H9 (cell line): ENCODE measurements around the gene KCNN3. TPM values are rescaled to one million over a fixed set of nuclear protein-coding genes. Genes with fewer than 3 reads are reported as not detected.

Source experiments
- DNase-seq: peaks from one replicate; pipeline ENCODE4 v3.0.0-alpha.2; 2017
- H2AFZ ChIP-seq: one replicate; pipeline ENCODE4 v1.6.1; 2013; ENCODE audit warnings: mild to moderate bottlenecking, low read length, control low read depth, moderate library complexity
- H2AK5ac ChIP-seq: 2 replicates; pipeline ENCODE4 v1.6.1; 2013; ENCODE audit warnings: low read length, control low read depth, mixed read lengths; ENCODE audit not compliant: insufficient read length
- H2BK120ac ChIP-seq: one replicate; pipeline ENCODE4 v1.6.1; 2013; ENCODE audit warnings: low read depth, mild to moderate bottlenecking, low read length, control low read depth, inconsistent platforms; ENCODE audit not compliant: poor library complexity, severe bottlenecking
- H2BK12ac ChIP-seq: 2 replicates; pipeline ENCODE4 v1.6.1; 2013; ENCODE audit warnings: low read length, control low read depth, mixed read lengths, low read depth; ENCODE audit not compliant: insufficient read length
- H2BK15ac ChIP-seq: 2 replicates; pipeline ENCODE4 v1.6.1; 2013; ENCODE audit warnings: low read depth, low read length, control low read depth
- H2BK20ac ChIP-seq: one replicate; pipeline ENCODE4 v1.6.1; 2013; ENCODE audit warnings: low read depth, mild to moderate bottlenecking, low read length, control low read depth, inconsistent platforms; ENCODE audit not compliant: poor library complexity, severe bottlenecking
- H2BK5ac ChIP-seq: 2 replicates; pipeline ENCODE4 v1.6.1; 2013; ENCODE audit warnings: low read length, control low read depth, mixed read lengths; ENCODE audit not compliant: insufficient read length
- H3K14ac ChIP-seq: 2 replicates; pipeline ENCODE4 v1.6.1; 2013; ENCODE audit warnings: low read length, control low read depth; ENCODE audit not compliant: insufficient read depth
- H3K18ac ChIP-seq: 2 replicates; pipeline ENCODE4 v1.6.1; 2013; ENCODE audit warnings: low read depth, mild to moderate bottlenecking, mixed read lengths, low read length, control low read depth; ENCODE audit not compliant: insufficient read length
- H3K23ac ChIP-seq: 2 replicates; pipeline ENCODE4 v1.6.1; 2013; ENCODE audit warnings: low read length, control low read depth, mixed read lengths, low read depth; ENCODE audit not compliant: insufficient read length
- H3K23me2 ChIP-seq: 2 replicates; pipeline ENCODE4 v1.6.1; 2013; ENCODE audit warnings: low read depth, mild to moderate bottlenecking, mixed read lengths, low read length, control low read depth; ENCODE audit not compliant: insufficient read length, poor library complexity, severe bottlenecking
- H3K27ac ChIP-seq: 2 replicates; pipeline ENCODE4 v1.5.1; 2013; ENCODE audit warnings: low read length, control low read depth, mixed read lengths, low read depth; ENCODE audit not compliant: insufficient read length
- H3K27me3 ChIP-seq: 2 replicates; pipeline ENCODE4 v1.6.1; 2013; ENCODE audit warnings: low read length, control low read depth, inconsistent platforms; ENCODE audit not compliant: insufficient read depth
- H3K4ac ChIP-seq: 2 replicates; pipeline ENCODE4 v1.6.1; 2013; ENCODE audit warnings: low read depth, mild to moderate bottlenecking, control low read depth, inconsistent platforms, low read length, moderate library complexity
- H3K4me1 ChIP-seq: 2 replicates; pipeline ENCODE4 v1.6.1; 2013; ENCODE audit warnings: low read length, control low read depth, inconsistent platforms; ENCODE audit not compliant: insufficient read depth
- H3K4me2 ChIP-seq: 2 replicates; pipeline ENCODE4 v1.6.1; 2013; ENCODE audit warnings: low read length, control low read depth, mixed read lengths; ENCODE audit not compliant: insufficient read length, insufficient read depth
- H3K56ac ChIP-seq: 2 replicates; pipeline ENCODE4 v1.6.1; 2013; ENCODE audit warnings: low read depth, mild to moderate bottlenecking, mixed read lengths, low read length, control low read depth; ENCODE audit not compliant: insufficient read length
- H3K79me1 ChIP-seq: 2 replicates; pipeline ENCODE4 v1.6.1; 2013; ENCODE audit warnings: low read depth, mild to moderate bottlenecking, moderate library complexity, low read length, control low read depth, inconsistent platforms; ENCODE audit not compliant: insufficient read depth, poor library complexity, severe bottlenecking
- H3K79me2 ChIP-seq: 2 replicates; pipeline ENCODE4 v1.6.1; 2013; ENCODE audit warnings: low read length, control low read depth, inconsistent platforms; ENCODE audit not compliant: insufficient read depth
- H3K9ac ChIP-seq: 2 replicates; pipeline ENCODE4 v1.6.1; 2013; ENCODE audit warnings: low read length, control low read depth, mixed read lengths; ENCODE audit not compliant: insufficient read length; ENCODE audit errors: extremely low read depth
- H3K9me3 ChIP-seq: one replicate; pipeline ENCODE4 v1.6.1; 2013; ENCODE audit warnings: low read depth, low read length, inconsistent platforms; ENCODE audit not compliant: control insufficient read depth
- H3T11ph ChIP-seq: one replicate; pipeline ENCODE4 v1.6.1; 2013; ENCODE audit warnings: mild to moderate bottlenecking, low read length, control low read depth, inconsistent platforms
- H4K20me1 ChIP-seq: one replicate; pipeline ENCODE4 v1.6.1; 2013; ENCODE audit not compliant: control insufficient read depth, insufficient read length, insufficient read depth
- H4K5ac ChIP-seq: 2 replicates; pipeline ENCODE4 v1.6.1; 2013; ENCODE audit warnings: low read depth, mild to moderate bottlenecking, mixed read lengths, low read length, control low read depth; ENCODE audit not compliant: insufficient read length
- H4K8ac ChIP-seq: replicated peaks from 2 replicates; pipeline ENCODE4 v1.6.1; 2013; ENCODE audit warnings: low read length, control low read depth, mixed read lengths, low read depth; ENCODE audit not compliant: insufficient read length
- H4K91ac ChIP-seq: 2 replicates; pipeline ENCODE4 v1.6.1; 2013; ENCODE audit warnings: low read depth, mild to moderate bottlenecking, moderate library complexity, mixed read lengths, low read length, control low read depth; ENCODE audit not compliant: insufficient read length
- H3K27ac Mint-ChIP-seq, 3 experiments: 2 replicates in 2 of 3; 3 replicates in 1 of 3; pipeline ENCODE4 v1.8.0; 2020 to 2021; ENCODE audit warnings: mixed read lengths in 3 of 3, mild to moderate bottlenecking in 1 of 3, moderate library complexity in 1 of 3
- H3K27me3 Mint-ChIP-seq: 2 replicates; pipeline ENCODE4 v1.8.0; 2021; ENCODE audit warnings: low read depth, mild to moderate bottlenecking, moderate library complexity, mixed read lengths
- H3K36me3 Mint-ChIP-seq, 3 experiments: 2 replicates in 2 of 3; 3 replicates in 1 of 3; pipeline ENCODE4 v1.8.0; 2020 to 2021; ENCODE audit warnings: low read depth in 3 of 3, mixed read lengths in 3 of 3; ENCODE audit not compliant: insufficient read depth in 1 of 3
- H3K4me1 Mint-ChIP-seq, 2 experiments: 2 replicates each; pipeline ENCODE4 v1.8.0; 2020; ENCODE audit warnings: mixed read lengths in 2 of 2
- H3K4me3 Mint-ChIP-seq, 2 experiments: 2 replicates in 1 of 2; 3 replicates in 1 of 2; pipeline ENCODE4 v1.8.0; 2020 to 2021; ENCODE audit warnings: mild to moderate bottlenecking in 2 of 2, mixed read lengths in 2 of 2, moderate library complexity in 1 of 2
- H3K9me3 Mint-ChIP-seq, 2 experiments: 2 replicates in 1 of 2; 3 replicates in 1 of 2; pipeline ENCODE4 v1.8.0; 2020; ENCODE audit warnings: mild to moderate bottlenecking in 2 of 2, mixed read lengths in 2 of 2, moderate library complexity in 1 of 2
- WGBS: extraction: QIAGEN DNeasy Blood & Tissue Kit; methylation state at CpG from one replicate; pipeline ENCODE4 v1.1.7; 2013; ENCODE audit warnings: missing lambda C conversion rate, low lambda C conversion rate, mixed read lengths; ENCODE audit not compliant: insufficient read length; ENCODE audit errors: extremely low coverage; 5-methylcytosine and 5-hydroxymethylcytosine counted together
- total RNA-seq: library from RNA; stranded (reverse); gene quantifications from 2 replicates; pipeline ENCODE4 v1.2.1, GENCODE V29; 2021
- TF ChIP-seq, protein P1 (sequence below): fragments of 200-600 bp; sonication (generic); conservative IDR thresholded peaks from 3 replicates; pipeline ENCODE4 v1.8.0; 2021; ENCODE audit warnings: antibody characterized with exemption, mild to moderate bottlenecking

The KCNN3 gene
- total RNA-seq, 1 experiment from 2014 or later = 0.83 TPM

- Histone ChIP-seq H3K27ac (no peak overlapping the region), H3K23me2 (no peaks in the 10 kb centered on the region), H2BK5ac (no peak overlapping the region), H3K4me2 (no peak overlapping the region), H3K79me1 (no peaks in the 10 kb centered on the region), H3K27me3 (0 out of 2 replicates have a peak, but pooled peaks cover 2% of the 10 kb centered on the region), H3T11ph (no peak overlapping the region), H3K79me2 (no peaks in the 10 kb centered on the region), H4K20me1 (no peaks in the 10 kb centered on the region), H2AFZ (no peak overlapping the region), H3K9me3 (no peaks in the 10 kb centered on the region), H3K18ac (no peak overlapping the region), H3K4ac (no peak overlapping the region), H2BK120ac (no peak overlapping the region), H3K56ac (no peak overlapping the region), H3K9ac (no peak overlapping the region), H3K23ac (no peak overlapping the region), H2BK15ac (no peak overlapping the region), H4K5ac (no peak overlapping the region), H3K14ac (no peak overlapping the region), H4K8ac (no peak overlapping the region), H2BK12ac (no peak overlapping the region), H3K4me1 (0 out of 2 replicates have a peak, but pooled peaks cover 2% of the 10 kb centered on the region), H4K91ac (no peak overlapping the region), H2BK20ac (no peak overlapping the region), H2AK5ac (no peak overlapping the region)
- peak; percentile 2 for DNase-seq
- no CpG with 5 or more reads among the region's 3 CpGs for WGBS
- no peaks in the 10 kb centered on the region; a peak in 1 of 5 replicates for H3K9me3 Mint-ChIP-seq
- no peaks in the 10 kb centered on the region for H3K36me3 Mint-ChIP-seq
- TF ChIP-seq, protein P1, sequence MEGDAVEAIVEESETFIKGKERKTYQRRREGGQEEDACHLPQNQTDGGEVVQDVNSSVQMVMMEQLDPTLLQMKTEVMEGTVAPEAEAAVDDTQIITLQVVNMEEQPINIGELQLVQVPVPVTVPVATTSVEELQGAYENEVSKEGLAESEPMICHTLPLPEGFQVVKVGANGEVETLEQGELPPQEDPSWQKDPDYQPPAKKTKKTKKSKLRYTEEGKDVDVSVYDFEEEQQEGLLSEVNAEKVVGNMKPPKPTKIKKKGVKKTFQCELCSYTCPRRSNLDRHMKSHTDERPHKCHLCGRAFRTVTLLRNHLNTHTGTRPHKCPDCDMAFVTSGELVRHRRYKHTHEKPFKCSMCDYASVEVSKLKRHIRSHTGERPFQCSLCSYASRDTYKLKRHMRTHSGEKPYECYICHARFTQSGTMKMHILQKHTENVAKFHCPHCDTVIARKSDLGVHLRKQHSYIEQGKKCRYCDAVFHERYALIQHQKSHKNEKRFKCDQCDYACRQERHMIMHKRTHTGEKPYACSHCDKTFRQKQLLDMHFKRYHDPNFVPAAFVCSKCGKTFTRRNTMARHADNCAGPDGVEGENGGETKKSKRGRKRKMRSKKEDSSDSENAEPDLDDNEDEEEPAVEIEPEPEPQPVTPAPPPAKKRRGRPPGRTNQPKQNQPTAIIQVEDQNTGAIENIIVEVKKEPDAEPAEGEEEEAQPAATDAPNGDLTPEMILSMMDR = no peak
- H3K27ac Mint-ChIP-seq = no peak overlapping the region
- H3K4me3 Mint-ChIP-seq = no peak overlapping the region; a peak in 1 of 5 replicates
- peaks cover 3 to 4% of the 10 kb centered on the region in 2 experiments for H3K4me1 Mint-ChIP-seq
- H3K27me3 Mint-ChIP-seq = no peaks in the 10 kb centered on the region; the same call in 1 of the 2 replicates
Observed at GRCh38 chr1:154876842-154877369, 6.8 kb upstream of the KCNN3 start.
